Motor neuron (in vitro differentiated cells): ENCODE results near the gene LDLRAD4. TPM values are rescaled to one million over a fixed set of nuclear protein-coding genes. Genes with fewer than 3 reads are reported as not detected.

Experiments used
- ATAC-seq, 8 experiments: fragments of 200-7000 bp; cut with Tn5 transposase; replicated peaks in 6 of 8; 2 replicates each; pipeline ENCODE4 v1.8.0; 2021; ENCODE audit warnings: mild to moderate bottlenecking in 8 of 8, moderate library complexity in 8 of 8
- H3K27ac ChIP-seq, 2 donors: fragments of 250-450 bp; sonication (Bioruptor Pico); 2 replicates each; pipeline ENCODE4 v1.9.0; 2021; ENCODE audit warnings: antibody characterized with exemption in 2 of 2, mild to moderate bottlenecking in 2 of 2, moderate library complexity in 1 of 2
- H3K4me1 ChIP-seq, 2 donors: fragments of 250-450 bp; sonication (Bioruptor Pico); replicated peaks in 1 of 2; 2 replicates each; pipeline ENCODE4 v1.6.1; 2021; ENCODE audit warnings: antibody characterized with exemption in 2 of 2, mild to moderate bottlenecking in 2 of 2, moderate library complexity in 1 of 2
- H3K4me3 ChIP-seq, 5 donors: fragments of 250-450 bp; sonication (Bioruptor Pico); 2 replicates each; pipeline ENCODE4 v1.9.0; 2021; ENCODE audit warnings: antibody characterized with exemption in 5 of 5, mild to moderate bottlenecking in 5 of 5, moderate library complexity in 4 of 5
- WGBS, 10 experiments: fragments of 450-650 bp; shearing (Covaris generic); methylation state at CpG; one replicate each; pipeline ENCODE4 v1.0.0; 2022; 5-methylcytosine and 5-hydroxymethylcytosine counted together
- in situ Hi-C, 9 experiments: fragments of 400-800 bp; cut with MboI; loops; one replicate each; pipeline ENCODE4 v1.15.0; 2021; ENCODE audit warnings: low sequenced_read_pairs in 9 of 9, low pct_unique_long_range_greater_than_20kb in 2 of 9; ENCODE audit not compliant: unreplicated experiment in 9 of 9
- total RNA-seq, 8 experiments: library from RNA; unstranded; fragments of 300-600 nt; gene quantifications; 2 replicates each; pipeline versions ENCODE4 v1.2.3 to v1.2.4, GENCODE V29; 2022

Gene LDLRAD4
- total RNA-seq, 8 experiments from 2014 or later, result 0.25 to 39.8 (median 1.8) TPM

DNA sequence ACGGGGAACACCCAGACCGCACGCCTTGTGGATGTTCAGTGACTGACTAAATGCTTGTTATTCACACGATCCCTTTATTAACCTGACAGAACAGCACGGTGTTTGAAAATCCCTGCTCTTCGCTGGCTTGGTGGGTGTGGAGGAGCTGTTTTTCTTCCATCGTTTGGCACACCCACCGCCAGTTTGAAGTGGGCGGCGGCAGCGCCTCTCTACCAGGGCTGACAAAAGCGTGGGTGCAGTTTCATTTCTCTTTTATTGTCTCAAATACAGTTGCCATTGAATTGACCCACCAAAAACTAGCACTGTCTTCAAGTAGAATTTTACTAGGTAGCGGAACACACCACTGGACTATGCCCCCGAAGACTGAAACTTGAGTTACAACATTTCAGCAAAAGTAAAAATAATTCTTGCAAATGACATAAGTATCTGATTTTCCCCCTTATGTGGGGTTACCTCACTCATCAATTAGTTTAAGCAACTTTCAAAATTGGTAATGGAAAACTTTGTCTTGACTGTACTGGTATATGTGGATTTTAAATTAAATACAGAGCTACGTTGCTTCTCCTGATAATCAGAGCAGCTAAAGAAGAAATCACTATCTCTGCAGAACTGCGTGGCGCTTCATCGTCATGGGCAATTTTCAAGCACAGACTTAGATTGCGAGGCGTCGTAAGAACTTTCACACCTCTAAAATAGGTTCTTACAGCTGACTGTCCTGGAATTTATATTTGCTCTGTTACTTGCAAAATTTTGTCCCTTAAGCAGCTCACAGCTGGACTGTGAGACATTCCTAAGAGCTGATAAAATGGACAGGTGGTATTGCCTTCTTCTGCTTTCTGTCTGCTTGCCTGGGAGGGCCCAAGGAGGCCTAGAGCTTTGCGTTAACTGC lies 60.9 kb downstream of the LDLRAD4 start:
- in situ Hi-C loops, result no loop called here
- no peak for ATAC-seq
- Histone ChIP-seq H3K4me1 (peaks cover 0 to 4% of the 10 kb centered on the region in 2 donors), H3K27ac (no peak overlapping the region), H3K4me3 (no peak overlapping the region)
- 60 to 100% (median 89%) methylated on average over 1 to 15 of the region's 22 CpGs for WGBS, 10 experiments

DNA sequence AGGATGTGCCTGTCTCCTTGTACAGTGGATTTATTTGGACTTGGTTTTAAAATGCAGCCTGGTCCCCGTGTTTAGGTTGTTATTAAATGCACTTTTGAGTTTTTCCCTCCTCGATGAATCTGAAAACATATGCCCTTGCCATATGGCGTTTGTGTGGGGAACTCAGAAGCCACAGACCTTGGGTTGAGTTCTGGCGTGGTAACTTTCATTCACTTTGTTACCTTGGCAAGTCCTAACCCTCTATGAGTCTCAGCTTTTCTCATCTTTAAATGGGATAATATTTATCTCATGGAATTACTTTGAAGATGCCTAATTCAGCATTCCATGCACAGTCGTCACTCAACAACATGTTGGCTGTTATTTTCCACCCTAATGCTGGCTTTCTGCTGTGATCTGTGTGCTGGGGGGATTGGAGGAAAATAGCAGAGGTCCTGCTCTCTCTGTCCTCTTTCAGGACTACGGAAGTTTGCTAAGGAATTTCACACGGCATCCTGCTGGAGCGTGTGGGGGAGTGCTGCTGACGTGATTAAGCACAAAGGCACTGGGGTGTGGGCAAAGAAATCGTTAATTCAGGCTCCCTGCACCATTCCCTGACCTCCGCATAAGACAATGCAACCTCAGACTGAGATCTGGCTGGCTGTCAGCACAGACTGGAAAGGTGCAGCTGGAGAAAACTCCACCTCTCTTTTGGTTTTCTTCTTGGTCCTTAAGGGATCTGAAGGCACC lies 61.7 kb downstream of the LDLRAD4 start:
- Histone ChIP-seq H3K4me1 (peaks cover 0 to 4% of the 10 kb centered on the region in 2 donors), H3K27ac (no peak overlapping the region), H3K4me3 (no peak overlapping the region)
- in situ Hi-C loops, result no loop called here
- peak in 4 of 8 experiments; percentile 28 to 58 (median 42) for ATAC-seq
- WGBS, 10 experiments, result 26 to 70% (median 55%) methylated on average over 1 to 11 of the region's 11 CpGs; no CpG with 5 or more reads in 1 of the 10 experiments

DNA sequence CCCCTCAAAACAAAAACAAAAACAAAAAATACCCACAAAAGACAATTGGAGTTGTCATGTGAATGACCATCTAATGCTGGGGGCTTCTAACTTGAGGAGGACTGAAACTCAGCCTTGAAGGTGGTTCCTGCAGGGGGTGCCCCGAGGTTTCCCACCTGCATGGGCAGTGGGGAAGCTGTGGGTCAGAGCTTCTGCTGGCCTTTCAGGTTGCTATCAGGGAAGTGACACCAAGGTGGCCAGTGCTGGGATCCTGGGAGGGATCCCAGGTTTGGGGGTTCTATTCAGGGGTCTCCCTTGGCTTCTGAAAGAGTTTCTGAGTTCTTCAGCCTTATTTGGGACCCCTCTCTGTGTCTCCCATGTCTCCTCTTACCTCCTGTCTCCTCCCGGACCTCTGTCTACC lies 62.8 kb downstream of the LDLRAD4 start:
- ATAC-seq, result no peak
- in situ Hi-C loops, result no loop called here
- WGBS, 10 experiments, result 69 to 100% (median 100%) methylated on average over 1 to 2 of the region's 2 CpGs; no CpG with 5 or more reads in 5 of the 10 experiments
- no peak overlapping the region for H3K4me3 ChIP-seq
- peaks cover 0 to 4% of the 10 kb centered on the region in 2 donors for H3K4me1 ChIP-seq
- H3K27ac ChIP-seq, result no peak overlapping the region

DNA sequence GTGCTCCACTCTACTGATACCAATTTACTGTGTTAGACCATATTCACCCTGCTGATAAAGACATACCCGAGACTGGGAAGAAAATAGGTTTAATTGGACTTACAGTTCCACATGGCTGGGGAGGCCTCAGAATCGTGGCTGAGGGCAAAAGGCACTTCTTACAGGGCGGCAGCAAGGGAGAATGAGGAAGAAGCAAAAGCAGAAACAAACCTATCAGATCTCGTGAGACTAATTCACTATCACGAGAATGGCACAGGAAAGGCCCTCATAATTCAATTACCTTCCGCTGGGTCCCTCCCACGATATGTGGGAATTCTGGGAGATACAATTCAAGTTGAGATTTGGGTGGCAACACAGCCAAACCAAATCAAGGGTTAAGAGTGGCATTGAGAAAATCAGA lies 65.2 kb downstream of the LDLRAD4 start:
- WGBS, 10 experiments, result 57 to 100% (median 84%) methylated on average over 1 to 6 of the region's 7 CpGs; no CpG with 5 or more reads in 3 of the 10 experiments
- no peak overlapping the region for H3K27ac ChIP-seq
- ATAC-seq, result no peak

DNA sequence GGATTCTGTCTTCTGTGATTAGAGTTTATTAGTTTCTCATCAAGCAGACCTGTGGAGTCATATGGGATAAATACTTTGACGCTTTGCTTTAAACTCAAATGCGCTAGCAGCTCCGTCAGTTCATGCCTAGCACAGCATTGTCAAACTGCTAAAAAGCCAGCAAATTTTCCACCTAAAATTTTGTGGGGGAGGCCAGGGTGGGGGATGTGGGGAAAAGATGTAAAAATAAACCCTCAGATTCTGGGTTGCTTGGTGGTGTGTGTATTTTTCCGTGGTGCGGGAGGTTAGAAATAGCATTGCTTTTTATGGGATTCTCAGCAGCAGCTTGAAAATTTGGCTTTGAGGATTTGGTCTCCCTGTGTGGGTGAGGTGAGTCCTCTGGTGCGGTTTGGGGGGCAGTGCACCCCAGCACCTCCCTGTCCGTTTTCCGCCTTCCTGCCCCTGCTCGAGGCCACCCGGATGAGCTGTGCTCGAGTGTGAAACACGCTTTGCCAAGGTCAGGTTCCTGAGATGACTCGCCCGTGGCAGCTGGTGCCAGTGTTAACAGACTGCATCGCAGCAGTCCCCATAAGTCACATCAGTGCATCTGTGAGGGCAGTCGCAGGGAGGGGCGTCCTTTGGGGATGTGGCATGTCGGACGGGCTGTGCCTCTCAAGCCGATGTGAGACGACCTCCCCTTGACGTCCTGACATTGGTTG lies 65.9 kb downstream of the LDLRAD4 start:
- 60 to 100% (median 84%) methylated on average over 1 to 11 of the region's 22 CpGs; no CpG with 5 or more reads in 1 of the 10 experiments for WGBS, 10 experiments
- Histone ChIP-seq H3K4me1 (peaks cover 0 to 4% of the 10 kb centered on the region in 2 donors), H3K27ac (no peak overlapping the region), H3K4me3 (no peak overlapping the region)
- in situ Hi-C loops, result no loop called here
- no peak for ATAC-seq

More for the DNA sequence above, 65.2 kb downstream of the LDLRAD4 start:
- no peak overlapping the region for H3K4me3 ChIP-seq
- in situ Hi-C loops, result no loop called here
- peaks cover 0 to 4% of the 10 kb centered on the region in 2 donors for H3K4me1 ChIP-seq

DNA sequence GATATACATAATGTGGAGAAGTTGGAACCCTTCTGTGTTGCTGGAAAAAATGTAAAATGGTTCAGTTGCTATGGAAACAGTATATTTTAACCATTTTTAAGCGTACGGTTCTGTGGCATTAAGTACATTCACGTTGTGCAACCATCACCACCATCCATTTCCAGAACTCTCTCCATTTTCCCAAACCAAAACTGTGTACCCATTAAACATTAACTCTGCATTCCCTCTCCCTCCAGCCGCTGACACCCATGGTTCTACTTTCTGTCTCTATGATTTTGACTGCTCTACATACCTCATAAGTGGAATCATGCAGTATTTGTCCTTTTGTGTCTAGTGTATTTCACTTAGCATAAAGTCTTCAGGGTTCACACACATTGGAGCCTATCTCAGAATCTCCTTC lies 67.3 kb downstream of the LDLRAD4 start:
- WGBS, 10 experiments, result 45 to 89% (median 71%) methylated on average over 3 to 4 of the region's 4 CpGs; no CpG with 5 or more reads in 2 of the 10 experiments
- Histone ChIP-seq H3K4me1 (no peaks in the 10 kb centered on the region), H3K27ac (no peak overlapping the region), H3K4me3 (no peak overlapping the region)
- in situ Hi-C loops, result no loop called here
- ATAC-seq, result no peak

DNA sequence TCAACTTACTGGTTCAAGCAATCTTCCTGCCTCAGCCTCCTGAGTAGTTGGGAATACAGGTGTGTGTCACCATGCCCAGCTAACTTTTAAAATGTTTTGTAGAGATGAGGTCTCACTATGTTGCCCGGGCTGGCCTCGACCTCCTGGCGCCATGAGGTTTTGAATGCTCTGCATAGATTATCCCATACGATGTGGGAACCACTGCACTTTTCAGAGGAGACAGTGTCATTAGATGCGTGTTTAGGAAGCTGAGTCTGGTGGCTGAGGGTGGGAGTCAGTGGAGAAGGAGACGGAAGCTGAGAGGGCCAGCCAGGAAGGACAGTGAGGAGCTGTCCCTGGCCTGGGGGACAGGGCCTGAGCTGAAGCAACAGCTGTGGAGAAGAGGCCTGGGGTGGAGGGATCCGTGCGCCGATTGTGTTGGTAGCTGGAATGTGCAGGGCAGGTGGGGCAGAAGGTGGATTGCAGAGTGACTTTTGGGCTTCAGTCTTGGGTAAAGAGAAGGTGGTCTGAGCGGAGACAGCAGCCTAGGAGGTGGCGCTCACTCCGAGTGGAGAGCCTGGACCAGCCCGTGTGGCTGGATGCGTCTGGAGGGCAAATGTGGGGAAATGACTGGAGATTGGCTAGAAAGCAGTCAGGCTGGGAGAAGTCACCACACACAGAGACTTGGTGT lies 68.0 kb downstream of the LDLRAD4 start:
- no peaks in the 10 kb centered on the region for H3K4me1 ChIP-seq
- no peak overlapping the region for H3K27ac ChIP-seq
- WGBS, 10 experiments, result 60 to 100% (median 88%) methylated on average over 1 to 7 of the region's 14 CpGs; no CpG with 5 or more reads in 2 of the 10 experiments
- ATAC-seq, result no peak
- no peak overlapping the region for H3K4me3 ChIP-seq
- in situ Hi-C loops, result no loop called here

DNA sequence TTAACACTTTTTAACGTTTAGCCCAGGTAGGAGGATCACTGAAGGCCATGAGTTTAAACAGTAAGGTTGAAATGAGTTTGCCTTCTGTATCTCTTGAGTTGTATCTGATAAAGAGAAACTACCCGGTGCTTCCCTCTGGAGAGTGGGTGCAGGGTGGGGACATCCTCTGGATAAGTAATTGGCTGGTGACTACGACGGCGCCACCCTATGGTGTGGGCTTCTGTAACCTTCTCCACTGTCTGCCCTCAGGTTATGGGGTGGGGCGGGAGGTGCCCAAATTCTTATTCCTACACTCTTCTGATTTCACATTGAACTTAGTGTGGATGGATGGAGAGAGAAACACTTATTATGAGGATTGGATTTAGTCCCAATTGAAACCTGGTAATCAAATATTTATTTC lies 68.8 kb downstream of the LDLRAD4 start:
- WGBS, 10 experiments, result 20 to 100% (median 70%) methylated on average over 1 to 6 of the region's 6 CpGs; no CpG with 5 or more reads in 2 of the 10 experiments
- in situ Hi-C loops, result no loop called here
- H3K4me3 ChIP-seq, result no peak overlapping the region
- peak in 3 of 8 experiments; percentile 14 to 37 (median 15) for ATAC-seq
- H3K27ac ChIP-seq, result no peak overlapping the region
- H3K4me1 ChIP-seq, result no peaks in the 10 kb centered on the region

DNA sequence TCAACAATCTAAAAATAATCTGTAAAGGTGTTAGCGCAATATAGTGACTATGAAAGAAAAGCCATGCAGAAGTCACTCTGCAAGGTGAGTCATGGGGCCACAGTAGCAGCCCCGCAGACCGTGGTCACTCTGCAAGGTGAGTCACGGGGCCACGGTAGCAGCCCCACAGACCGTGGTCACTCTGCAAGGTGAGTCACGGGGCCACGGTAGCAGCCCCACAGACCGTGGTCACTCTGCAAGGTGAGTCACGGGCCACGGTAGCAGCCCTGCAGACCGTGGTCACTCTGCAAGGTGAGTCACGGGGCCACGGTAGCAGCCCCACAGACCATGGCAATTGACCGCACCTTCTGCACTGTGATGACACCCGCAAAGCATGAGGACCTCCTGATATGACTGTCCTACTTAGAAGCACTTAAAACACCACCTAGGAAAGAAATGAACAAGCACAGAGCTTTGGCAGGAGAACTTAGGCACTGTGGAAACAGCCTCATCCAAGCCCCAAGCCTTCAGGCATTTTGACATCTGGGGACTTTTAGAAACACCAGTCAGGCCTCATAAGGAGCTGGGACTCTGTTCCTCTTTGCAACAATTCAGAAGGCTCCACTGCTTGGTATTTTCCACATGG lies 70.1 kb downstream of the LDLRAD4 start:
- H3K4me1 ChIP-seq, result no peaks in the 10 kb centered on the region
- H3K4me3 ChIP-seq, result no peak overlapping the region
- ATAC-seq, result no peak
- no peak overlapping the region for H3K27ac ChIP-seq
- in situ Hi-C loops, result no loop called here
- 80 to 100% (median 90%) methylated on average over 1 to 8 of the region's 16 CpGs; no CpG with 5 or more reads in 5 of the 10 experiments for WGBS, 10 experiments

DNA sequence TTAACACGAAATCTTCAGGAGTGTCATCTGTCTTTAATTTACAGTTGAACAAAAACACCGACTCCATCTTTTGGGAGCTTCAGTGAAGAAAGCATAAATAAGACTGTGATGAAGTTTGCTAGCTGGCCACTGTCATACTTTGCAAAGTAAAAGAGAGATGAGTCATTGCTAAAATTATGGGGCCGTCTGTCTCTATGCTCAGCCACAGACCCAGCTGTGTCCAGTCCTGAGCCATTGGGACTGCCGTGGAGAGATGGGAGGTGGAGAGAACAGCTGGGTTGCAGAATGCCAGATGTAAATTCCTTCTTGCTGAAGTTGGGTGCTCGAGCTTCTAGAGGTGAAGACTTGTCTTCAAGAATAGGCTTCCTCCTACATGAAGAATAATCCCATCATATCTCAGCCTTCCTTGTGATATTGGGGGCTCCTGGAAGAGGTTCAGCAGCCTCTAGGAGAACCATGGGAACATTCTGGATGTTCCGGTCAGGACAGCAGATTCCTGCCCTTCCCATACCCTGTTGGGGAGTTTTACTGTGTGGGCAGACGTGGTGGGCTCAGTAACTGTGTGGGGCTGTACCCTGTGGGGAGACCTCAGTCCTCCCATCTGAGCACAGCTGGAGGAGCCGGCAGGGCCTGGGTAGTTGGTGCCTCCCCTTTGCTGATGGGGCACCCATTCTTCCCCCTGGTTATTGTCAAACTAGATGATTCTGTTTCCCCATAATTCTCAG lies 71.1 kb downstream of the LDLRAD4 start:
- H3K4me3 ChIP-seq, result no peak overlapping the region
- 0 to 77% (median 61%) methylated on average over 1 to 6 of the region's 8 CpGs; no CpG with 5 or more reads in 1 of the 10 experiments for WGBS, 10 experiments
- ATAC-seq, result peak in 3 of 8 experiments; percentile 54 to 99 (median 98)
- no peak overlapping the region for H3K27ac ChIP-seq
- in situ Hi-C loops, result no loop called here
- no peaks in the 10 kb centered on the region for H3K4me1 ChIP-seq

DNA sequence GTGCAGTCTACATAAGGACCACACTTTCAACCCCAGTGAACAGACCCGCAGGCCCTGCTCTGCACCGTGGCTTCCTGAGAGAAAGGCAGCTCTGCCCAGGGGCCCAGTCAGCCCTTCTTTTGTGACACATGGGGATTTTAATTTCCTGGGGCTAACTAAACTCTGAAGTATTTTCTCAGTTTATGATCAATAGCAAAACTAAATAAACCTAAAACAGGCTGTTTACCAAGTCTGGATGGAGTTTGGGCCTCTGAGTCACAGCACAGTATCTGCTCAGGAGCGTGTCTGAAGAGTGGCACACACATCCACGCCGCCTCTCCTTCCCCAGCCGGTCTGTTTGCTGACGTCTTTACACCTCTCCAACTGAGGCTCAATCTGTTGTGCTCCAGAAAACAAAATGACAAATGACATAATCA lies 72.3 kb downstream of the LDLRAD4 start:
- H3K27ac ChIP-seq, result no peak overlapping the region
- in situ Hi-C loops, result no loop called here
- no peak overlapping the region for H3K4me3 ChIP-seq
- no peaks in the 10 kb centered on the region for H3K4me1 ChIP-seq
- WGBS, 10 experiments, result 63 to 100% (median 93%) methylated on average over 1 to 6 of the region's 7 CpGs; no CpG with 5 or more reads in 4 of the 10 experiments
- no peak for ATAC-seq
